AG09319 (cell line): Measurements from ENCODE around the gene ATRNL1.
A peak's percentile ranks its signal among the peaks of the same experiment; 100 is the strongest.

ENCODE experiments used
- DNase-seq: peaks from one replicate; pipeline ENCODE4 v3.0.0-alpha.2; 2010; ENCODE audit warnings: low read depth; ENCODE audit errors: extremely low read depth
- CTCF ChIP-seq: IDR thresholded peaks from 2 replicates; pipeline ENCODE4 v1.5.1; 2011; ENCODE audit warnings: low read depth, mild to moderate bottlenecking, inconsistent platforms, low read length, moderate library complexity

The ATRNL1 gene

GRCh38 chr10:115950320-115950719, 857.2 kb downstream of the ATRNL1 start:
- no peak for TF ChIP-seq CTCF
- DNase-seq, result peak; percentile 16

GRCh38 chr10:115951242-115951641, 858.1 kb downstream of the ATRNL1 start:
- no peak for TF ChIP-seq CTCF
- no peak for DNase-seq

GRCh38 chr10:115953281-115953680, 860.1 kb downstream of the ATRNL1 start:
- DNase-seq, result no peak
- TF ChIP-seq CTCF, result no peak

GRCh38 chr10:115953968-115954367, 860.8 kb downstream of the ATRNL1 start:
- DNase-seq, result no peak
- TF ChIP-seq CTCF, result no peak

- DNase-seq, result no peak
- no peak for TF ChIP-seq CTCF
Measured at GRCh38 chr10:115956225-115957011, 863.3 kb downstream of the ATRNL1 start.

- TF ChIP-seq CTCF, result no peak
- no peak for DNase-seq
Measured at GRCh38 chr10:115957012-115957399, 863.8 kb downstream of the ATRNL1 start.

GRCh38 chr10:115957786-115958442, 864.7 kb downstream of the ATRNL1 start:
- DNase-seq, result no peak
- TF ChIP-seq CTCF, result no peak
